GM19395 (cell line): ENCODE measurements around the gene OR10AD1.
"Not testable (repeated sequence)": the region's sequence is repeated elsewhere in the genome, so short reads cannot be mapped to it uniquely, and the experiment has no call there.

Experiments
- ATAC-seq: cut with Tn5 transposase; IDR thresholded peaks from one replicate; pipeline ENCODE4 v1.9.1; 2021; ENCODE audit warnings: mild to moderate bottlenecking, moderate library complexity; ENCODE audit not compliant: unreplicated experiment

Gene OR10AD1

DNA sequence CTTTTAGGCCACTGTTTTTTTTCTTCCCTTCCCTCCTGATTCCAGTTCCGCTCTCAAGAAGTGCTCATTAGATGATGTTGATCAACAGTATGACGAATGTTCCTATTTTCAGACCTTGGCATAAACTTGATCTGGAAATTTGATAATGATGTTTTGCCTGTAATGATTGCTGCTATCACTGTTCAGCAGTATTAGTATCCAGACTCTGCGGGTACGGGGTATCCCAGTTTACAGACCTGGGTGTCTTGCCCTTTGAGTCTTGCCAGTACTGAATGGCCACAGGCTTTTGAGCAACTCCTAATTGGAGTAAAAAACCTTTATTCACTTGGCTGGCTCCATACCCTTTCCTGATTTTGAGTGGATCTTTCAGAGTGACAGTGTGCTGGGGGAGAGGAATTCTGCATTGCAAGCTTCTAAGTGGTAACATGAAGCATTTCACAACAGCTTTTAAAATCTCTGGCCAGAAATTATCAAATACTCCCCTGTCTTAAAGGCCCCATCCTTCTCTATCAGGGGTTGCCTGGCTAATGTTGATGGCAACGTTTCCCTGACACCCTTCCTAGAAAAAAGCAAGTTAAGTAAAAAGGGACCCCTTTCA, 39.8 kb downstream of the OR10AD1 start:
- ATAC-seq = no peak

DNA sequence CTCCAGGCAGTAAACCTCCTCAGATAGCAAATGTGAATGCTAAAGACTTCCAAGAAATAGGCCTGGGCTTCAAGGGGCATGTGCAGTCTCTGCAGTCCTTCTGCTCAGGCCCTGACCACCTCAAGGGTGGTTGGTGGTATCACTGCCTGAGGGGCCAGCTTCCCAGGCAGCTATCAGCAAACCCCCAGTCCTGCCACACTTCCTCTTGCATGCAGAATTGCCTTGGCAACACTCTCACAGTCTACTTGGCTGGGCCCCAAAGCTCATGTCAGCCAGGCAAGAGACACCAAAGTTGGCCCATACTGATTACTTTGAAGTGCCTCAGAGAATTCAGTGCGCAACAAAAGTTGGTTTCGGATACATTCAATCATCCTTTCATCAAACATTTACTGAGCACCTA, 42.3 kb downstream of the OR10AD1 start:
- no peak for ATAC-seq

DNA sequence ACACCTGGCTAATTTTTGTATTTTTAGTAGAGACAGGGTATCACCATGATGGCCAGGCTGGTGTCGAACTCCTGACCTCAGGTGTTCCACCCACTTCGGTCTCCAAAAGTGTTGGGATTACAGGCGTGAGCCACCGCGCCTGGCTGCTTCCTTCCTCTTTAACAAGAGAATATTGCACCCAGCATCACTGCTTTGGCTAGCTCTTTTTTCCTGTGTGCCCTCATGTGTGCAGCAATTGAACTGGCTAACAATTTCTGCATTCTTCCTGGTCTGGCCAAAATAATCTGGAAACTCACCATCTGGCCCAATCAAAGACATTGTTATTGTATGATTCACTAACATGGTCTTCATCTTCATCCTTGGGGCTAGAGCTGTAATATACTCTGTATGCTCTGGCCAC, 43.0 kb downstream of the OR10AD1 start:
- ATAC-seq = no peak

DNA sequence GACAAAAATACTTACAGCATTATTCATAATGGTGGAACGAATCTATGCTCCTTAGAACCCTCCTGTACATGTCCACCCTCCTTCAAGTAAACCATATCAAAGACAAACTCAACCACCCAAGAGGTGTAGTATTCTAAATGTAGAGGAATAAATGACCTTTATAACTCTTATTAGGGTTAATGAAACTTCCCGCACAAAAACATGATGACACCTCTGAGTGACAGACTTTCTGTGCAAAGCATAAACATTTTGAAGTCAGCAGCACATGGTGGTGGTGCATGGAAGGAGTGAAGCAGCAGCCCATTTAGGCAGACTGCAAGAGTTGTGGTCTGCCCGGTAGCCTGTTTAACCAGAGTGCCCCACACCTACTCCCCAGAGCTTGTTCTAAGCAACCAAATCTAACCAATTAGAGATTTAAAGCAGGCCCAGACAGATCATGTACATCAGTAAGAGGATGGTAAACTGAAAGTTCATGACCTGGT, 45.2 kb downstream of the OR10AD1 start:
- no peak for ATAC-seq

DNA sequence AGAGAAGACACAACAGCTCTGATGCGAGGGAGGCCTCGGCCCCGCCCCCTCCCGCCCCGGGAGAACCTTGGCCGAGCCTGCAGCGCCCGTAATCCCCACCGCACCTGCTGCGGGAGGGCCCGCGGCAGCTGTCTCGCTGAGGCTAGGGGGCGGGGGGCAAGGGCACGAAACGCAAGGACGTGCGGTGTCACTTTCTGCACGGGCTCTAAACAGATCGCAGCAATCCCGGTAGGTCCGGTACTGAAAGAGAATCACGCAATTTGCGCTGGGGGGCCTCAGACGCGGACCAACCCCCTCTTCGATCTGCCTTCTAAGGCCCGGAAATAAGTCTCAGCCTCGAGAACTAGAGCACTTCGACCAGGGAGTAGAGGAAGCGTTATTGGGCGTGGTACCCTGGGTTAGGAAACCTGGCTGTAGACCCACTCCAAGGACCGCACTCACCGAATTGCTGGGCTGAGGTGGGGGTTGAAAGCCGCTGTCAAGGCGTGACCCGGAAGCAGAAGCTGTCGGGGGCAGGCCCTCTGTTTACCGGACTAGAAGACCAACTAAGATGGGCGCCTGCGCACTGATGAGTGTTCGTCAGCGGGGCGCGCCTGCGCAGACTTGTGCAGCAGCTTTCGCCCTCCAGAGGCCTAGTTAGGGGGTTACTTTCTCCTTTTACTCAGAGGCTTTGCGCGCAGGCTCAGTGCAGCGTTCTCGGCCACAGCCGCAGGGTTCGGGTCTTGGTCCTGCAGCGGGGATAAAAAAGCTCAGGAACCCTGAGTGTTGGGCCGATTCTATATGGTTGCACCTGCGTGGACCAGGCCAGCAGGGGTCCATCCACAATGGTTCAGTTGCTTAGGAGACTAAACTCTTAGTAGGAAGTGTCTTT, 45.8 kb downstream of the OR10AD1 start, which contains the start of gene ASB8:
ASB8 (minus strand) TSS at position 498 of the 871 bp plus-strand sequence. CDS start 4,019 bp downstream, outside the sequence.
- ATAC-seq = peak; percentile 95

DNA sequence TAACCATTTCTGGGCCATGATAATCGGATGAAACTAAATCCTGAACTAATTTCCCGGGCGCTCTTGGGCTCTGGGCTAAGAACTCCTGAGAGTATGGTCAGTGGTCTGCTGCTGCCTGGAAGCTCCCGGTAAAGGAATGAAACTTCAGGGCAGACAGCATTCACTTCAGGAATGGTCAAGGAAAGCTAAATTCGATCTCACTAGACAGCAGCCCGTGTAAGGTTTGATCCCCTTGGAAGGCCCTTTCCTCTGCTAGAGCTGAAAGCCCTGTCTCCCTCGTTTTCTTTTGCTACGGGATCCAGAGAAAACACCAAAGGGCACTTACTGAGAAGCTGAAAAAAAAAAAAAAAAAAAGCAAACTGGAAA, 46.5 kb downstream of the OR10AD1 start:
- ATAC-seq = no peak

DNA sequence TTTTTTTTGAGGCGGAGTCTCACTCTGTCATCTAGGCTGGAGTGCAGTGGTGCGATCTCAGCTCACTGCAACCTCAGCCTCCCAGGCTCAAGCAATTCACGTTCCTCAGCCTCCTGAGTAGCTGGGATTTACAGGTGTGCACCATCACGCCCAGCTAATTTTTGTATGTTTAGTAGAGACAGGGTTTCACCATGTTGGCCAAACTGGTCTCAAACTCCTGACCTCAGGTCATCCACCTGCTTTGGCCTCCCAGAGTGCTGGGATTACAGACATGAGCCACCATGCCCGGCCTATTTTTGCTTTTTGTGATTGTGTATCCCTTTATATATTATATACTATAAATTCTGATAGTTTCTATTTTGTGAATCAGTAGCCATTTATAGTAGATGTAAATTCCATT, 47.3 kb downstream of the OR10AD1 start:
- not testable (repeated sequence) for ATAC-seq
